Measurements from ENCODE around the gene ZBED3. TPM values are rescaled to one million over a fixed set of nuclear protein-coding genes. Genes with fewer than 3 reads are reported as not detected.
"Not testable (repeated sequence)": the region's sequence is repeated elsewhere in the genome, so short reads cannot be mapped to it uniquely, and the experiment has no call there.

ZBED3 gene
- total RNA-seq, 1 donor from 2014 or later, result 6.0 TPM

DNA sequence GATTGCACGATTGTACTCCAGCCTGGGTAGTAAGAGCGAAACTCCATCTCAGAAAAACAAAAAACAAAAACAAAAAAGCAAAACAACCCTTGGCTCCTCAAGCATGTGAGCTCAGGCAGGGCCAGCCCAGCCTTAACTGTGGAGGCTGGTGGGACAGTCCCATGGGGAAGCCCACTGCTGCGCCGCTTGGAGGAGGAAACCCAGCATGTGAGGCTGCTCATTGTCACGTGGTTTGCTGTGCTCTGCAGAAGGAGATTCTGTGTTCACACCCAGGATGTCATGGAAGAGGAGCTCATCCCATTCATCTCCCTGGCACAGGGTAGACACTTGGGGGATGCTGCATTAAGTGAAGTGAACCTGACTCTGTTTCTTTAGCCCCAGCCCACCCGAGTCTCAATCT is 4.0 kb downstream of the ZBED3 start:
- Histone ChIP-seq H3K36me3 (ENCODE audit: insufficient read depth, low read length) (no peaks in the 10 kb centered on the region), H3K79me2 (ENCODE audit: insufficient read depth, low read length) (no peaks in the 10 kb centered on the region), H3K27me3 (ENCODE audit: insufficient read depth, low read length) (no peaks in the 10 kb centered on the region), H3K27ac (ENCODE audit: low read depth, low read length) (no peak overlapping the region), H3K4me1 (ENCODE audit: insufficient read depth, low read length) (peaks cover 7% of the 10 kb centered on the region), H3K9me3 (ENCODE audit: insufficient read depth, low read depth, low read length) (no peaks in the 10 kb centered on the region), H3K4me3 (ENCODE audit: insufficient read depth, low read depth, low read length) (no peak overlapping the region), H3K9ac (ENCODE audit: low read length) (no peak overlapping the region), H4K20me1 (ENCODE audit: insufficient read depth, low read length) (no peaks in the 10 kb centered on the region), H2AFZ (ENCODE audit: low read depth, low read length) (no peak overlapping the region), H3K4me2 (ENCODE audit: low read length) (no peak overlapping the region)
- Mint-ChIP-seq H3K36me3 (ENCODE audit: low read depth, unreplicated experiment) (peaks cover 13% of the 10 kb centered on the region), H3K4me3 (ENCODE audit: unreplicated experiment) (no peak overlapping the region), H3K27ac (ENCODE audit: unreplicated experiment) (no peak overlapping the region), H3K27me3 (ENCODE audit: low read depth, unreplicated experiment) (no peaks in the 10 kb centered on the region), H3K9me3 (ENCODE audit: unreplicated experiment) (no peaks in the 10 kb centered on the region), H3K4me1 (ENCODE audit: low read depth, unreplicated experiment) (peaks cover 7% of the 10 kb centered on the region)
- no peak for FAIRE-seq
- TF ChIP-seq, protein P1, sequence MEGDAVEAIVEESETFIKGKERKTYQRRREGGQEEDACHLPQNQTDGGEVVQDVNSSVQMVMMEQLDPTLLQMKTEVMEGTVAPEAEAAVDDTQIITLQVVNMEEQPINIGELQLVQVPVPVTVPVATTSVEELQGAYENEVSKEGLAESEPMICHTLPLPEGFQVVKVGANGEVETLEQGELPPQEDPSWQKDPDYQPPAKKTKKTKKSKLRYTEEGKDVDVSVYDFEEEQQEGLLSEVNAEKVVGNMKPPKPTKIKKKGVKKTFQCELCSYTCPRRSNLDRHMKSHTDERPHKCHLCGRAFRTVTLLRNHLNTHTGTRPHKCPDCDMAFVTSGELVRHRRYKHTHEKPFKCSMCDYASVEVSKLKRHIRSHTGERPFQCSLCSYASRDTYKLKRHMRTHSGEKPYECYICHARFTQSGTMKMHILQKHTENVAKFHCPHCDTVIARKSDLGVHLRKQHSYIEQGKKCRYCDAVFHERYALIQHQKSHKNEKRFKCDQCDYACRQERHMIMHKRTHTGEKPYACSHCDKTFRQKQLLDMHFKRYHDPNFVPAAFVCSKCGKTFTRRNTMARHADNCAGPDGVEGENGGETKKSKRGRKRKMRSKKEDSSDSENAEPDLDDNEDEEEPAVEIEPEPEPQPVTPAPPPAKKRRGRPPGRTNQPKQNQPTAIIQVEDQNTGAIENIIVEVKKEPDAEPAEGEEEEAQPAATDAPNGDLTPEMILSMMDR (IDR thresholded peaks at IDR 0.05; ENCODE audit: insufficient read depth, low read depth, low read length), result no peak
- TF ChIP-seq EZH2 (IDR thresholded peaks at IDR 0.05; ENCODE audit: insufficient read depth, low read length), result no peak
- no peak for DNase-seq (ENCODE audit: low read depth)

DNA sequence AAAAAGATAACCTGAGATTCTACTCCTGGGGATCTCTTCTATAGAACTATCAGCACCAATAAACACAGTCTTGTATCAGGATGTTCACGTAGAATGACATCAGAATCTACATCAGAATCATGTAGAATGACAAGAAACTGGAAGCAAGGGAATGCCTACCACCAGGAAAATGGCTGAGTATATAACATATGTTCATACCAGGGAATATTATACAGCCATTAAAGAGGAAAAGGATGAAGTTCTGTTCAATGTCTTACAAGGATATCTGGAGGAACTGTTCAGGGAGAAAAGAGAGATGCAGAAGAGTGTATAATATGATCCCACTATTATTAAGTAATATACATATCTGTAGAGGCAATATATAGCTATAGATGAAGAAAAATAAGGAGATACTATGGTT is 4.8 kb downstream of the ZBED3 start:
- TF ChIP-seq, protein P1 (IDR thresholded peaks at IDR 0.05; ENCODE audit: insufficient read depth, low read depth, low read length), result no peak
- no peak for TF ChIP-seq EZH2 (IDR thresholded peaks at IDR 0.05; ENCODE audit: insufficient read depth, low read length)
- FAIRE-seq (no peak), DNase-seq (ENCODE audit: low read depth) (no peak)
- Histone ChIP-seq H3K4me2 (ENCODE audit: low read length) (no peak overlapping the region), H3K9ac (ENCODE audit: low read length) (no peak overlapping the region), H2AFZ (ENCODE audit: low read depth, low read length) (no peak overlapping the region), H3K27ac (ENCODE audit: low read depth, low read length) (no peak overlapping the region), H4K20me1 (ENCODE audit: insufficient read depth, low read length) (no peaks in the 10 kb centered on the region), H3K4me3 (ENCODE audit: insufficient read depth, low read depth, low read length) (no peak overlapping the region), H3K27me3 (ENCODE audit: insufficient read depth, low read length) (no peaks in the 10 kb centered on the region), H3K79me2 (ENCODE audit: insufficient read depth, low read length) (no peaks in the 10 kb centered on the region), H3K4me1 (ENCODE audit: insufficient read depth, low read length) (peaks cover under 1% of the 10 kb centered on the region), H3K36me3 (ENCODE audit: insufficient read depth, low read length) (no peaks in the 10 kb centered on the region), H3K9me3 (ENCODE audit: insufficient read depth, low read depth, low read length) (no peaks in the 10 kb centered on the region)
- Mint-ChIP-seq H3K4me1 (ENCODE audit: low read depth, unreplicated experiment) (peaks cover 2% of the 10 kb centered on the region), H3K27me3 (ENCODE audit: low read depth, unreplicated experiment) (no peaks in the 10 kb centered on the region), H3K4me3 (ENCODE audit: unreplicated experiment) (no peak overlapping the region), H3K9me3 (ENCODE audit: unreplicated experiment) (no peaks in the 10 kb centered on the region), H3K36me3 (ENCODE audit: low read depth, unreplicated experiment) (peaks cover 13% of the 10 kb centered on the region), H3K27ac (ENCODE audit: unreplicated experiment) (no peak overlapping the region)

DNA sequence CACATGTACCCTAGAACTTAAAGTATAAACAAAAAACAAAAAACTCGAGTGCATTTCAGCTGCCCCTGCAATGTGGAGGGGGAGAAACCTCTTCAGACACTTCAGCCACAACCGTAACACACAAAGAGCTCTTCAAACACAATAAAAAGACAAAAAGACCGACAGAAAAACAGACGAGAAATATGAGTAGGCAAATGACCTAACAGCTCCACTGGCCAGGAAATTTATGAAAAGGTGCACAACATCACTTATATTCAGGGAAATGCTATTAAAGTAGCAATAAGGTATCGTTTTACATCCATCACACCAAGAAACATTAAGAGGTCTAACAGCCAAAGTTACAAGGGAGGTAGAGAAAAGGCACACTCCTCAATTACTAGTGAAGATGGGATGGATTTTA is 6.2 kb downstream of the ZBED3 start:
- TF ChIP-seq EZH2 (IDR thresholded peaks at IDR 0.05; ENCODE audit: insufficient read depth, low read length), result no peak
- TF ChIP-seq, protein P1 (IDR thresholded peaks at IDR 0.05; ENCODE audit: insufficient read depth, low read depth, low read length), result no peak
- Mint-ChIP-seq H3K9me3 (ENCODE audit: unreplicated experiment) (no peaks in the 10 kb centered on the region), H3K27me3 (ENCODE audit: low read depth, unreplicated experiment) (no peaks in the 10 kb centered on the region), H3K4me3 (ENCODE audit: unreplicated experiment) (no peak overlapping the region), H3K36me3 (ENCODE audit: low read depth, unreplicated experiment) (peaks cover 14% of the 10 kb centered on the region), H3K27ac (ENCODE audit: unreplicated experiment) (no peak overlapping the region), H3K4me1 (ENCODE audit: low read depth, unreplicated experiment) (peaks cover 1% of the 10 kb centered on the region)
- no peak for FAIRE-seq
- no peak overlapping the region for H3K9ac ChIP-seq (ENCODE audit: low read length)
- no peaks in the 10 kb centered on the region for H3K9me3 ChIP-seq (ENCODE audit: insufficient read depth, low read depth, low read length)
- DNase-seq (ENCODE audit: low read depth), result no peak
- H3K27me3 ChIP-seq (ENCODE audit: insufficient read depth, low read length), result no peaks in the 10 kb centered on the region
- no peaks in the 10 kb centered on the region for H3K4me1 ChIP-seq (ENCODE audit: insufficient read depth, low read length)
- no peak overlapping the region for H3K4me3 ChIP-seq (ENCODE audit: insufficient read depth, low read depth, low read length)
- H3K36me3 ChIP-seq (ENCODE audit: insufficient read depth, low read length), result no peaks in the 10 kb centered on the region
- H3K27ac ChIP-seq (ENCODE audit: low read depth, low read length), result no peak overlapping the region
- H3K4me2 ChIP-seq (ENCODE audit: low read length), result no peak overlapping the region
- peaks cover 10% of the 10 kb centered on the region for H4K20me1 ChIP-seq (ENCODE audit: insufficient read depth, low read length)
- H2AFZ ChIP-seq (ENCODE audit: low read depth, low read length), result no peak overlapping the region
- H3K79me2 ChIP-seq (ENCODE audit: insufficient read depth, low read length), result no peaks in the 10 kb centered on the region

DNA sequence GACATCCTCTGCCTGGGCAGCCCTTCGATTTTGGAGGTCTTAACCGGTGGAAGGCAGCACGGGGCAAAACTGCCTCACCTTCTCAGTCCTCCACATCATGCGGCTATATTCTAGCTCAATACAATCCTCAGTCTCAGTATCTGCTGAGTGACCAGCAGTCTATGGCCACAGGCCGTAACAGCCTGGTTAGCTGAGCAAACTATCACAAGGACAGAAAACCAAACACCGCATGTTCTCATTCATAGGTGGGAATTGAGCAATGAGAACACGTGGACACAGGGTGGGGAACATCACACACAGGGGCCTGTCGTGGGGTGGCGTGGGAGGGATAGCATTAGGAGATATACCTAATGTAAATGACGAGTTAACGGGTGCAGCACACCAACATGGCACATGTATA is 6.6 kb downstream of the ZBED3 start:
- DNase-seq (ENCODE audit: low read depth), result not testable (repeated sequence)

More for the DNA sequence above, 6.6 kb downstream of the ZBED3 start:
- not testable (repeated sequence) for H3K79me2 ChIP-seq (ENCODE audit: insufficient read depth, low read length); H3K36me3 ChIP-seq (ENCODE audit: insufficient read depth, low read length); H3K27ac Mint-ChIP-seq (ENCODE audit: unreplicated experiment); H3K9me3 ChIP-seq (ENCODE audit: insufficient read depth, low read depth, low read length); H3K4me2 ChIP-seq (ENCODE audit: low read length); H3K9ac ChIP-seq (ENCODE audit: low read length); H3K27me3 Mint-ChIP-seq (ENCODE audit: low read depth, unreplicated experiment); H3K27ac ChIP-seq (ENCODE audit: low read depth, low read length); H3K4me3 Mint-ChIP-seq (ENCODE audit: unreplicated experiment); FAIRE-seq; H3K4me1 Mint-ChIP-seq (ENCODE audit: low read depth, unreplicated experiment); H3K4me1 ChIP-seq (ENCODE audit: insufficient read depth, low read length); H3K9me3 Mint-ChIP-seq (ENCODE audit: unreplicated experiment); H2AFZ ChIP-seq (ENCODE audit: low read depth, low read length); H3K27me3 ChIP-seq (ENCODE audit: insufficient read depth, low read length); H3K4me3 ChIP-seq (ENCODE audit: insufficient read depth, low read depth, low read length)
- peaks cover 14% of the 10 kb centered on the region for H3K36me3 Mint-ChIP-seq (ENCODE audit: low read depth, unreplicated experiment)
- peaks cover 10% of the 10 kb centered on the region for H4K20me1 ChIP-seq (ENCODE audit: insufficient read depth, low read length)
